Smooth muscle cell (in vitro differentiated cells): ENCODE results near the gene DNAH1. TPM values are rescaled to one million over a fixed set of nuclear protein-coding genes. Genes with fewer than 3 reads are reported as not detected.

Source experiments
- DNase-seq: peaks from one replicate; lab custom pipeline; 2025; ENCODE audit not compliant: unreplicated experiment; lab: John Stamatoyannopoulos, UW
- H2AFZ ChIP-seq: fragments of 200-600 bp; sonication (generic); 2 replicates; pipeline ENCODE4 v1.6.0; 2016; ENCODE audit warnings: antibody characterized with exemption, low read depth, mild to moderate bottlenecking
- H3F3A ChIP-seq: fragments of 200-600 bp; sonication (generic); 2 replicates; pipeline ENCODE4 v1.6.0; 2017; ENCODE audit warnings: antibody characterized with exemption, low read depth
- H3K27ac ChIP-seq: fragments of 200-600 bp; sonication (generic); 2 replicates; pipeline ENCODE4 v1.5.1; 2016; ENCODE audit warnings: low read depth, mild to moderate bottlenecking
- H3K27me3 ChIP-seq: fragments of 200-600 bp; sonication (generic); 2 replicates; pipeline ENCODE4 v1.6.1; 2016; ENCODE audit warnings: low read depth, mild to moderate bottlenecking
- H3K36me3 ChIP-seq: fragments of 200-600 bp; sonication (generic); 2 replicates; pipeline ENCODE4 v1.5.1; 2016; ENCODE audit warnings: low read depth
- H3K4me1 ChIP-seq: fragments of 200-600 bp; sonication (generic); 2 replicates; pipeline ENCODE4 v1.5.1; 2016; ENCODE audit warnings: low read depth
- H3K4me2 ChIP-seq: fragments of 200-600 bp; sonication (generic); 2 replicates; pipeline ENCODE4 v1.6.0; 2016; ENCODE audit warnings: mild to moderate bottlenecking
- H3K4me3 ChIP-seq: fragments of 200-600 bp; sonication (generic); 2 replicates; pipeline ENCODE4 v1.5.1; 2016; ENCODE audit warnings: mild to moderate bottlenecking
- H3K79me2 ChIP-seq: fragments of 200-600 bp; sonication (generic); 2 replicates; pipeline ENCODE4 v1.6.0; 2016; ENCODE audit warnings: low read depth, mild to moderate bottlenecking
- H3K9ac ChIP-seq: fragments of 200-600 bp; sonication (generic); 2 replicates; pipeline ENCODE4 v1.6.0; 2016; ENCODE audit warnings: low read depth
- H3K9me3 ChIP-seq: fragments of 200-600 bp; sonication (generic); replicated peaks from 2 replicates; pipeline ENCODE4 v1.5.1; 2016; ENCODE audit warnings: low read depth
- H4K20me1 ChIP-seq: fragments of 200-600 bp; sonication (generic); 2 replicates; pipeline ENCODE4 v1.6.0; 2016; ENCODE audit warnings: low read depth
- WGBS: methylation state at CpG from one replicate; pipeline ENCODE4 v1.1.7; 2016; ENCODE audit warnings: low lambda C conversion rate; 5-methylcytosine and 5-hydroxymethylcytosine counted together
- polyA plus RNA-seq: library from polyadenylated mRNA; unstranded; fragments of >200 nt; fragmentation: Nextera tagmentation; extraction: Ambion mirVana; gene quantifications from 2 replicates; pipeline ENCODE4 v1.2.1, GENCODE V29; 2016
- total RNA-seq: library from RNA; depleted of rRNA; stranded (reverse); fragments of >200 nt; gene quantifications from 2 replicates; pipeline ENCODE4 v1.2.3, GENCODE V29; 2014
- TF ChIP-seq, protein P1 (sequence below): fragments of 200-600 bp; sonication (generic); IDR thresholded peaks from 2 replicates; pipeline ENCODE4 v1.5.1; 2017; ENCODE audit warnings: borderline replicate concordance, mild to moderate bottlenecking, antibody characterized with exemption; ENCODE audit not compliant: insufficient read depth, poor library complexity, severe bottlenecking

DNAH1 gene
- total and polyA plus RNA-seq, 2 experiments from 2014 or later: 0.54 to 3.7 TPM

- Histone ChIP-seq H3K4me2 (no peak overlapping the region), H3K27me3 (no peaks in the 10 kb centered on the region), H3F3A (no peaks in the 10 kb centered on the region), H3K27ac (no peak overlapping the region), H3K9me3 (no peaks in the 10 kb centered on the region), H2AFZ (no peak overlapping the region), H4K20me1 (no peaks in the 10 kb centered on the region), H3K36me3 (no peaks in the 10 kb centered on the region), H3K4me1 (peaks cover 14% of the 10 kb centered on the region), H3K4me3 (no peak overlapping the region), H3K79me2 (no peaks in the 10 kb centered on the region), H3K9ac (no peak overlapping the region)
- 94% methylated on average over 26 of the region's 32 CpGs for WGBS
- TF ChIP-seq, protein P1, sequence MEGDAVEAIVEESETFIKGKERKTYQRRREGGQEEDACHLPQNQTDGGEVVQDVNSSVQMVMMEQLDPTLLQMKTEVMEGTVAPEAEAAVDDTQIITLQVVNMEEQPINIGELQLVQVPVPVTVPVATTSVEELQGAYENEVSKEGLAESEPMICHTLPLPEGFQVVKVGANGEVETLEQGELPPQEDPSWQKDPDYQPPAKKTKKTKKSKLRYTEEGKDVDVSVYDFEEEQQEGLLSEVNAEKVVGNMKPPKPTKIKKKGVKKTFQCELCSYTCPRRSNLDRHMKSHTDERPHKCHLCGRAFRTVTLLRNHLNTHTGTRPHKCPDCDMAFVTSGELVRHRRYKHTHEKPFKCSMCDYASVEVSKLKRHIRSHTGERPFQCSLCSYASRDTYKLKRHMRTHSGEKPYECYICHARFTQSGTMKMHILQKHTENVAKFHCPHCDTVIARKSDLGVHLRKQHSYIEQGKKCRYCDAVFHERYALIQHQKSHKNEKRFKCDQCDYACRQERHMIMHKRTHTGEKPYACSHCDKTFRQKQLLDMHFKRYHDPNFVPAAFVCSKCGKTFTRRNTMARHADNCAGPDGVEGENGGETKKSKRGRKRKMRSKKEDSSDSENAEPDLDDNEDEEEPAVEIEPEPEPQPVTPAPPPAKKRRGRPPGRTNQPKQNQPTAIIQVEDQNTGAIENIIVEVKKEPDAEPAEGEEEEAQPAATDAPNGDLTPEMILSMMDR: no peak
- no peak for DNase-seq
Observed at GRCh38 chr3:52435246-52436101, 119.4 kb downstream of the DNAH1 start.

- TF ChIP-seq, protein P1: no peak
- no peak overlapping the region for H3K27ac ChIP-seq
- H3K4me3 ChIP-seq: no peak overlapping the region
- WGBS: 70% methylated on average over 13 of the region's 13 CpGs
- DNase-seq: no peak
- H2AFZ ChIP-seq: peak overlapping the region; percentile 52
- H3K27me3 ChIP-seq: no peaks in the 10 kb centered on the region
- no peaks in the 10 kb centered on the region for H3F3A ChIP-seq
- no peaks in the 10 kb centered on the region for H3K9me3 ChIP-seq
- H4K20me1 ChIP-seq: no peaks in the 10 kb centered on the region
- H3K79me2 ChIP-seq: no peaks in the 10 kb centered on the region
- H3K4me2 ChIP-seq: no peak overlapping the region
- no peaks in the 10 kb centered on the region for H3K36me3 ChIP-seq
- H3K4me1 ChIP-seq: peaks cover 14% of the 10 kb centered on the region
- no peak overlapping the region for H3K9ac ChIP-seq
Observed at GRCh38 chr3:52436500-52437149, 120.5 kb downstream of the DNAH1 start.

DNA sequence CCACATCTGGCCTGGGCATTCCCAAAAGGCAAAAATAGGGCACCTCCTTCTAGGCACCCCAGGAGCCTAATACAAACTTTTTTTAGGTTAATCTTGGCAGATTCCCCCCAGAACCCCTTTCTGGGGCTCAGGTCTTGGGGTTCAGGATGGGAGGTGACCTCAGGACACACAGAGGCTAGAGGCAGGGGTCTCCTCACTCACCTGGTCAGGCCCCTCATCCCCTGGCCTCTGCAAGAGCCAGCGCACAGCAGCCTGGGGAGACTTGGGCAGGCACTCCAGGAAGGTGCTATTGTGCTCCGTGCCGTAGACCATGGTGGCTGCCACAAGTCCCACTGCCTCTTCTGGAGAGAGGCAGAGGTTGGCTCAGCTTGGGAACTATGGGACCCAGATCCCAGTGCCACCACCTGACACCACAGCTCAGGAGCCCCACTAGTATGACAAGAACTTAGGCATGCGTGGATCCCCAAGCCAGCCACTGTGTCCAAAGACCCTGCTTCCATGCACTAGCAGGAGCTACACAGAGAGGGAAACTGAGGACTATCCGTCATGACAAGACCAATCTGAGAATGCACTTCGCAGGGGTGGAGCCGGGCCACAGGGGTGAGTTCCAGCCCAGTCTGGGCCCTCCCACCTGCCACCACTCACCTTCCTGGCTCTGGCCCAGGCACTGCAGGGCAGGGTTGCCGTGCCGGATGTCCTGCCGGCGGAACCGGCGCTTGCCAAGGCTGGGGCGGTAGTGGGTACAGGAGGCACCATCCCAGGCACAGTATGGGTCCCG lies 121.4 kb downstream of the DNAH1 start:
- DNase-seq: no peak

More for the DNA sequence above, 121.4 kb downstream of the DNAH1 start:
- no peak overlapping the region for H3K27ac ChIP-seq
- H3K27me3 ChIP-seq: no peaks in the 10 kb centered on the region
- TF ChIP-seq, protein P1: no peak
- H3K9me3 ChIP-seq: no peaks in the 10 kb centered on the region
- no peak overlapping the region for H2AFZ ChIP-seq
- 94% methylated on average over 15 of the region's 15 CpGs for WGBS
- H3K36me3 ChIP-seq: no peaks in the 10 kb centered on the region
- H3F3A ChIP-seq: no peaks in the 10 kb centered on the region
- no peaks in the 10 kb centered on the region for H4K20me1 ChIP-seq
- no peaks in the 10 kb centered on the region for H3K79me2 ChIP-seq
- H3K4me3 ChIP-seq: no peak overlapping the region
- peaks cover 14% of the 10 kb centered on the region for H3K4me1 ChIP-seq
- no peak overlapping the region for H3K9ac ChIP-seq
- H3K4me2 ChIP-seq: no peak overlapping the region
